ENCODE data around the gene MRPS24.
"Not testable (repeated sequence)": the region's sequence is repeated elsewhere in the genome, so short reads cannot be mapped to it uniquely, and the experiment has no call there.

MRPS24 gene

DNA sequence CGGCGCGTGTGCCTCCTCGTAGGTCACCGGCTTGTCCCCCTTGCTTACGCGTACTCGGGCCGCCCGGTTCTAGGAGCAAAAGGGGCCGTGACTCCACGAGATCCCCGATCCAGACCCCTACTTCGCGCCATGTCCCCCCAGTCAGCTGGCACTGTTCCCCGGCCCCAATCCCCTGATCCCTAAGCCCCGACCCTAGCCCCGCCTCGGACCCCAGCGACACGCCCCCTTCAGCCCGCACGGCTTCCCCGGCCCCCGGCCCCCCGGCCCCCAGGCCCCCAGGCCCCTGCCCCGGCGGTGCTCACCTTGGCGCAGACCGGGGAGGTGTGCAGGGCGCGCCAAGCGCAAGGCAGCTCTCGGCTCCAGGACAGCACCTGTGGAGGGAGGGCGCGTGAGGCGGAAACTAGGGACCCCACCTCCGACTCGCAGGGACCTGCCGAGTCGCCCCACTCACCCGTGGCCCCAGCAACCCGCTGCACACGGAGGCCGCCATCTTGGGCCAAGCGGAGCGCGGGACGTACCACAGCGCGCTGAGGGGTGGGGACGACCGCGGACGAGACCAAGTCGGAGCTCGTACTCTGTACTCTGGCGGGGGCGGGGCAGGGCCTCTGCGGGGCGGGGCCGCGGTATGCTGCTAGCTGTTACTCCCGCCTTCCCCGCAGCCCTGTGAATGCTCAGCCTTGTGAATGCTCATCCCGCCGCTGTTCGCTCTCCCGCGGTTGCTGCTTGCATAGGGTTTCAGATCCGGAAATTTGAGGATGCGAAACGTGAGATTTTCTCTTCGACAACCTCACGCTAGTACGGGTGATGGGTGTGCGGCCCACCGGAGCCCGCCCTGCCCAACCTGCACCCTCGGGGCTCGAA, at the start of gene MRPS24:
Gene MRPS24, minus strand, starts transcription at position 512 of the 861 bp plus-strand sequence. Its CDS starts 22 bp downstream, at position 490.
- DNase-seq: peak; percentile 97

GRCh38 chr7:43915907-43916306, 46.6 kb upstream of the MRPS24 start:
- no peak for DNase-seq

GRCh38 chr7:43914795-43915194, 45.5 kb upstream of the MRPS24 start:
- no peak for DNase-seq

DNA sequence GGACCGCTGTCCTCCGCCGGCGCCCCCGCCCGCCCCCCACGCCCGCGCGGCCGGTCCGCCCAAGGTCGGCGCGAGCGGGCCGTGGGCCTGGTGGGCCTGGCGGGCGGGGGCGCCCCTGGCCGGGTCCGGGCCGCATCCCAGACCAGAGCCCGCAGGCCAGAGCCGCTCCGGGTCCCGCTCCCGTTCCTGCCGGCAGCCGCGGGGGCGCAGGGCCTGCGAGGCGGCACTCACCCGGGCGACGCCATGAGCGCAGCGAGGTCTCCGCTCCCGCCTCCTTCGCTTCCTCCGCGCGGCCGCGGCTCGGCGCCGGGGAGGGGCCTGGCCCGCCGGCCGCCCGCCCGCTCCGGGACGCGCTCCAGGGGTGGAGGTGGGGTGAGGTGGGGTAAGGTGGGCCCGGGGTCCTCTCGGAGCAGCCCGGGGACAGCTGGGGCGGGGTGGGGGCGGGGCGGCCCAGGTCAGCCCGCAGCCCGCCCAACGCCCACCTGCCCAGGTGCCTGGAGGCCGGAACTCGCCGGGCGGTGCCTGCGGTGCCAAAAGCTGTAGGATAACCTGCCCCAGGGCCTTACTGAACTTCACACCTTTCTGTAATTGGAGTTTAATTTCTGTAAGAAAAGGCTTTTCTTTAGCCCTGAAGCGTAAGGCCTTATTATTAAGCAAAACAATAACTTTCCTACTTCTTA, 37.2 kb upstream of the MRPS24 start, which contains the start of gene URGCP:
Gene URGCP, minus strand, starts transcription at position 266 of the 680 bp plus-strand sequence. Its CDS starts 21 bp downstream, at position 245.
- peak; percentile 35 for DNase-seq

GRCh38 chr7:43905956-43906330, 36.6 kb upstream of the MRPS24 start:
- peak; percentile 23 for DNase-seq

- peak; percentile 14 for DNase-seq
These were observed 36.1 kb upstream of the MRPS24 start for GRCh38 chr7:43905209-43905946.

DNA sequence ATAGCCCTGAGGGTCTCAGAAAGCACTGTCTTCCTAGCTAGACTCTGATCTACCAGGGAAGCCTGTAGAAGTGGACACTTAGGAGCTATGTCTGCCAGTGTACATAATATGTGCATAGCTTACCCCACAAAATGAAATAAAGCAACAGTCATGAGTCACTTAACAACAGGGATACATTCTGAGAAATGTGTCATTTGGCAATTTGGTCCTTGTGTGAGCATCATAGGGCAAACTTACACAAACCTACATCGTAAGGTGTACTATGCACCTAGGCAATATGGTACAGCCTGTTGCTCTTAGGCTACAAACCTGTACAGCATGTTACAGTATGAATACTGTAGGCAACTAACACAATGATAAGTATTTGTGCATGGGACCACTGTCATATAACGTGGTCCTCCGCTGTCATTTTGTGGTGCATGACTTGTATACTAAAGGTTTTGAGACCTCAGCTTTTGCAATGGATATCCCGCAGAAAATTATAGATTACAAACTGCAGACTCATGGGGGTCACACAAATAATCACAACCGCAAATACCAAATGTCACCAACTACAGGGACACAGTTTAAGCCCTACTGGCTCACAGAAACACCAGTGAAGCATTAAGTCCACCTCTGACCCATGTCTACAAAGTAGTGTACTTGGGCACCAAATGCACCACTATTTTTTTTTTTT, 35.4 kb upstream of the MRPS24 start:
- DNase-seq: peak; percentile 18

DNA sequence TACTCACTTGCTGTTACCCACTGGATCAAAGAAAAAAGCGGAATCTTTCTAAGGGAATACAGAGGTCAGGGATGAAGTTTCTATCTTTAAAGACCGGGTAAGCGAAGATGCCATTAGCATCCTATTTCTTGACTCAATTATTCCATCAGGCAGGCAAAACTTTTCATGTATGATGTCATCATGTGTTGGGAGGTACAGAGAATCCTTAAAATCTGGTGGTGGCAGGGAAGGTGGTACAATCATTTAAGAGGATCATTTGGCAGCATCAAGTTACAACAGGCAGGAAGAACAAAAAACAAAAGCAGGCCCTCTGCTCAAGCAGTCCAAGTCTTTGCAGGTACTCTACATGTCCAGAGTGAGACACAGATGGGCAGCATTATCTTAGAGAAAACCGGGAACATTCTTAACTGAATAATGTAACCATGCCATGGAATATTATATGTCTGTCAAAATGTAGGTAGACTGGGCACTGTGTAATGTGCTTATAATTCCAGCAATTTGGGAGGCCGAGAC, 33.3 kb upstream of the MRPS24 start:
- DNase-seq: no peak

DNA sequence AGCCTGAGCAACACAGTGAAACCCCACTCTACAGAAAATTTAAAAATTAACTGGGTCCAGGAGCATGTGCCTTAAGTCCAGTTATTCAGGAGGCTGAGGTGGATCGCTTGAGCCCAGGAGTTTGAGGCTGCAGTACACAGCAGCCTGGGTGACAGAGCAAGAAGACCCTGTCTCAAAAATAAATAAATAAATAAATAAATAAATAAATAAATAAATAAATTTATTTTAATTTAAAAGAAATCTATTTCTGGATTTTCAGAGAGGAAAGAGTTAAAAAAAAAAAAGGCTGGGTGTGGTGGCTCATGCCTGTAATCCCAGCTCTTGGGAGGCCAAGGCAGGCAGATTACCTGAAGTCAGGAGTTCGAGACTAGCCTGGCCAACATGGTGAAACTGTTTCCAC, 29.3 kb upstream of the MRPS24 start:
- DNase-seq: not testable (repeated sequence)

GRCh38 chr7:43895847-43896415, 26.6 kb upstream of the MRPS24 start:
- DNase-seq: no peak

- no peak for DNase-seq
These were observed 22.0 kb upstream of the MRPS24 start for GRCh38 chr7:43891069-43891955.

DNA sequence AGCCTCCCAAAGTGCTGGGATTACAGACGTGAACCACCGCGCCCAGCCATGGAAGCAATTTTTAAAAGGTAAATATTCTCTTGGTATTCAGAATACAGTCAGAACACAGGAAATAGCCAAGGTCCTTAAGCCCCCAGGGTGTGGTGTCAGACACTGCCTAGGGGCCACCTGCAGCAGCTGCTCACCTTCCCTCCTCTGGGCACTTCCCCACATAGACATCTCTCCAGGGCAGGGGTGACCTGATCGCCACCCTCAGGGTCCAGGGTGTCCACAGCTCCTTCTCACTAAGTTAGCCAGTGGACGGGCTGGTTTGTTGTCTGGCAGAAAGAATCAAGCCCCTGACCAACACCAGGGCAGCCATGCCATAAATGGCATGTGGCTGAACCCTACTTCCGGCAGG, 21.2 kb upstream of the MRPS24 start:
- no peak for DNase-seq

- DNase-seq: peak; percentile 29
These were observed 20.0 kb upstream of the MRPS24 start for GRCh38 chr7:43888993-43889945.

GRCh38 chr7:43884617-43885016, 15.3 kb upstream of the MRPS24 start:
- no peak for DNase-seq

DNA sequence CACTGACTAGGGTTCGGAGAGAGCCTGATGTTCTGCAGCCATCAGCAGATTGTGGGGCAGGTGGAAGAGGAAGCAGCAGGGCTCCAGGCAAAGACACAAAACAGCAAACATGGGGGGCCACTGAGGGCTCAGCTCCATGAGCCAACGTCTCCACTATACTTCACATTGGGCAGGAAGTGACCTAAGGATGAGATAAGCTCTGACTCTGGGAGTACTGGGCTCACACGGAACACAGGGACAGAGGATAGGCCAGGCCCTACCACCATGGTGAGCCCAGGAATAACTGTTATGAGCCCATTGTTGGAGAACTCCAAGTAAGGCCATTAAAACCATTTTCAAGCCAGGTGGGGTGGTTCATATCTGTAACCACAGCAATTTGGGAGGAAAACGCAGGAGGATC, 14.9 kb upstream of the MRPS24 start:
- DNase-seq: no peak

- DNase-seq: no peak
These were observed 11.3 kb upstream of the MRPS24 start for GRCh38 chr7:43880596-43880995.

DNA sequence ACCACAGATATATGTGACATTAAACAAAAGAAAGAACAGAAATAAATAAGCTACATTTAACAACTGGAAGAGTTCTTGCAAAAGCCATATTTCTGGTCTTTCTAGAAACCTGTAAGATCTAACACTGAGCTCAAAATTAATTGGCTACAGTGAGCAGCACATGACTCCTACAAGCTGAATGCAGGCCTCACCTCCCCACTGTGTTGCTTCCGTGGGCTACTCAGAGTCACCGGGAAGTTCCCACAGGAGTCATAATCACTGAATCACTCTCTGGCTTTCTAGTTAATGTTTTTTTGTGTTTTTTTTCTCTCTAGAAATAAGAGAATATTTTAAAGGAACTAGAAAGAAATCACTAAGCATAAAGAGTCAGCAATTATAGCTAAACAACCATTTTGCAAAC, 10.2 kb upstream of the MRPS24 start:
- DNase-seq: peak; percentile 48

DNA sequence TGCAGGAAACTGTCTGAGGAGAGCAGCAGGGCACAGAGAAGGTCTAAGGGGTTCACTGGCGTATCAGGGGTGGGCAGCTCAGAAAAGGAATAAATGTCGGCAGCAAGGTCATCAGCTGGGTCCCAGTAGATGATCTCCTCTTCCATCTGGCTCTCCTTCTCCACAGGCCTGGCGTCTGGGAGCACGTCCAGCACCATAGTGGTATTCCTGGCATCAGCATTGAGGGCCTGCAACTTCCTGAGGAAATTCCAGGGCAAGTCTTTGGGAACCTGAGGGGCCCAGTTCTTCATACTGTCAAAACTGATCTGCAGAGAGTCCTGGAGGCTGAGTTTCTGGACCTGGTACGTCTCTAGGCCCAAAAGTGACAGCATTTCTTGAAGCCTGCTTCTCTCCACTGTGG, 9.6 kb upstream of the MRPS24 start:
- DNase-seq: no peak

- no peak for DNase-seq
These were observed 8.9 kb upstream of the MRPS24 start for GRCh38 chr7:43877968-43878864.

All from HCEC 1CT (cell line).